AML-193 (cell line): ENCODE data around the gene CXXC5.
A peak's percentile ranks its signal among the peaks of the same experiment; 100 is the strongest.

Experiments used
- DNase-seq, 2 experiments: peaks; one replicate each; lab custom pipeline; 2025; lab: John Stamatoyannopoulos, UW

Gene CXXC5

GRCh38 chr5:139651043-139651834 is 3.1 kb downstream of the CXXC5 start:
- no peak for DNase-seq

DNA sequence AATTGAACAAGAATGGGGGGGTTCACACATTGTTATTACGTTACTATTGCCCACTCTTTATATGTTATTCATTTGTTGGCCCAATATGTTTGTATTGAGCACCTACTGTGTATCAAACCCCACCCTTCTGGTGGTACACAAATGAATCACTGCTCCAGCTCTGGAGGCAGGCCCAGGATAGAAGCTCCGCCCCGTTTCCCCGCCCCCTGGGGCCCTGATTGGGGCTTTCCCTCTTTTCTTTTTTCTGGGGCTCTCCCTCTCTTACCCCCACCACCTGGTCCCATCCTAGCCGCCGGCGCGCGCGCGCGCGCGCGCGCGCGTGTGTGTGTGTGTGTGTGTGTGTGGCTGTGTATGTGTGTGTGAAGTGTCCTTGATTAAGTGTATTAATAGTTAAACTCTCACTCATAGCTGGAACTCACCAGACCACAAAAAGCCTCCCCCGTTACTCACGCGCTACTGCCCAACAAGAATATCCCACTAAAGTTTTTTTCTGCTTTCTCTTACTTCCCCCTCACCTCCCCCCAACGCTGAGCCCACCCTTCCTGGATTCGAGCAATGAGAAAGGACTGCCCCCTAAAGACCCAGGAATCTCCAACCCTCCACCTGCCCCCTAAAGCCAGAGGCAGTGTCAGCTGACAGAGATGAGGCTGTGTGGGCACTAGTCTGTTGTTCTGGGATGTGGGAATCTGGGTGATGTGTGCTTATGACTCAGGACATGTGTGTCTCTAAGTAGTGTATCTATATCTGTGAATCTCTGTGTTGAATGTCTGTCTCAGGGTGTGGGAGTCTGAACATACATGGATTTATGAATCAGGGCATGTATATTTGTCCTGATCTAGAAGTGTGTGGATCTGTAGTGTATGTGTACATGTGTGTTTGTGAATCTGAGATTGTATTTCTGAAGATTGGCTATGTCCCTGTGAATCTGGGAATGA is 4.0 kb downstream of the CXXC5 start:
- DNase-seq = peak; percentile 14 to 19

DNA sequence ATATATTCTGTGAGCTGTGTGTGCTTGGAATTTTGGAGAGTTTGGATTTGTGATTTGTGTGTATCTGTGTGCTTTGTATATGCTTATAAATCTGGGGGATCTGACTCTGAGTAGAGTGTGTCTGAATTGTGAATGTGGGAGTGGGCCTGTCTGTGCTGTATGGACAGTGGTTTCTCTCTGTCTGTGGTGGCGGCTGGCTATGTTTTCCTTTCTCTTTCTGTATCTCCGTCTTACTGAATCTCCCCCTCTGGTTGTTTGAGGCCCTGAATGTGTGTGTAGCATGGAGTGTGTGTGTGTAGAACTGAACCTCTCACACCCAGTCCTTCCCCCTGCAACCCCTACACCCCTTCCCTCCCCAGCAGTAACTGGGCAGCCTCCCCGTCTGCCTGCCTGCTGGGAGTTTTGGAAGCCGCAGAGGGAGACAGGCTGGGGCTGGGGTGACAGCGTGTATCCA is 4.7 kb downstream of the CXXC5 start:
- DNase-seq = no peak

GRCh38 chr5:139653616-139654015 is 5.5 kb downstream of the CXXC5 start:
- no peak for DNase-seq

GRCh38 chr5:139654464-139654863 is 6.3 kb downstream of the CXXC5 start:
- DNase-seq = no peak

DNA sequence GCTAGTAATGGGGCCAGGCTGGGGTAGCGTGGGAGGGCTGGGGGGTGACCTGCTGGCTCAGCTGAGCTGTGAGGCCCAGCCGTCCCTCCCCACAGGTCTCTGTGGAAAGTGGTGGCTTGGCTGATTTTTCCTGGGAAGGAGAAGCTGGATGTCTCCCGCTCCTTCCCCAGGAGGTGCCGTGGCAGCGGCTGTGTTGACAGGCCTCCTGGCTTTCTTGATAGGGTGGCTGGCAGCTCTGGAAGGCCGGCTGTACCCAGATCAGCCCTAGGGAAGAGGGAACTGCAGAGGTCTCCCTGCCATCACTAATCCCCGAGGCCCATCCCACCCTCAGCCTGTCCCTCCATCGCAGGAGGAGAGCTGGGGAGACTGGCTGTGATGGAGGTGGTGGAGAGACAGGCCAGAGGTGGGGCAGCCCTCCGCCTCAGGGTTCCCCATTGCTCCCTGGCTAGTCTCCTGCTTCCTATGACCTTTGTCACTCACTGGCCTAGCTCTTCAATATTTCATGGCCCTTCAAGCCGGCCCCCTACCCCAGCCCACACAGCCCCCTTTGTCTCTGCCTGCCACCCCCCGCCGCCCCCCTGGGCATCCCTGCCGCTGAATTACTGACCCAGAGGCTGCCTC is 6.8 kb downstream of the CXXC5 start:
- DNase-seq = no peak

GRCh38 chr5:139655727-139656271 is 7.7 kb downstream of the CXXC5 start:
- DNase-seq = no peak

DNA sequence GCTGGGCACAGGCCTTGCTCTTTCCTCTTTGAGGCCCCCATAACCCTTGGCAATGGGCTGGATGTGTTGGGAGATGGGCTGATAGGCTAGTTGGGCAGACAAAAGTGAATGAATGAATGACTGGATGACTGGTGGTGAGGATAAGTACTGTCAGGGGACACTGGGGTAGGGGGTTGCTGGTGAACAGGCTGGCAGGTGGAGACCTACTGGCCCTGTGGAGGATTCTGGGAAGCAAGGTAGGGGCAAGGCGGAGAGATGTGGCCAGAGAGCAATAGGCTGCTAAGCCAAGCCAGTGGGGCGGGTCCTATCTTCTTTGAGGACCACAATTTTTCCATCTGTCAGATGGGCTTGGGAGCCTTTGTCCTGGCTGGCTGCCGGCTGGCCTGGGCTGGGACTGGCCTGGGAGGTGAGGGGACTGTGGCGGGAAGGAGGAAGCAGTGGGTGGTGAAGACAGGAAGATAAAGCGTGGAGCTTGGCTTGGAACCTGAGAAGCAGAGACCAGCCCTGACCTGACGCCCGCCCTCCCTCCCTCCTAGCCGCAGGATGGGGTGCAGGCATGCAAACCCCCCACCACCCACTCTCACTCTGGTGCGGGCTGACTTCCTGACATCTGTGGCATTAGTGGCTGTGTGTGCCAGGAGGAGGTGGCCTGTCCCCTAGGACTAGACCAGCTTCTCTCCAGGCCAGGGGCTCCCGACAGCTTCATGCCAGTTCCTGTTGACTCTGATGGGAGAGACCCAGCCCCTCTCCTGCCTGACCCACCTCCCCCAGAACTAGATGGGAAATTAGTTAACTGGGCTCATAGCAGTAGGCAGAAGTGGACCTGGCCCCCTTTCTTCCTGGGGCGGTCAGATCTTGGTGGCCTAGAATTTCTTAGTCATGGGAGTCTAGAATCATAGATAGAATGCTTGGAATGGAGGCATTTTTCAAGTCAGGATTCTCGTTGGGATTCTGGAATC is 9.5 kb downstream of the CXXC5 start:
- peak in 1 of 2 experiments; percentile 21 for DNase-seq

GRCh38 chr5:139658501-139658927 is 10.4 kb downstream of the CXXC5 start:
- DNase-seq = no peak

- DNase-seq = no peak
These were observed 10.9 kb downstream of the CXXC5 start for GRCh38 chr5:139658928-139659667.

GRCh38 chr5:139659695-139660101 is 11.5 kb downstream of the CXXC5 start:
- no peak for DNase-seq

DNA sequence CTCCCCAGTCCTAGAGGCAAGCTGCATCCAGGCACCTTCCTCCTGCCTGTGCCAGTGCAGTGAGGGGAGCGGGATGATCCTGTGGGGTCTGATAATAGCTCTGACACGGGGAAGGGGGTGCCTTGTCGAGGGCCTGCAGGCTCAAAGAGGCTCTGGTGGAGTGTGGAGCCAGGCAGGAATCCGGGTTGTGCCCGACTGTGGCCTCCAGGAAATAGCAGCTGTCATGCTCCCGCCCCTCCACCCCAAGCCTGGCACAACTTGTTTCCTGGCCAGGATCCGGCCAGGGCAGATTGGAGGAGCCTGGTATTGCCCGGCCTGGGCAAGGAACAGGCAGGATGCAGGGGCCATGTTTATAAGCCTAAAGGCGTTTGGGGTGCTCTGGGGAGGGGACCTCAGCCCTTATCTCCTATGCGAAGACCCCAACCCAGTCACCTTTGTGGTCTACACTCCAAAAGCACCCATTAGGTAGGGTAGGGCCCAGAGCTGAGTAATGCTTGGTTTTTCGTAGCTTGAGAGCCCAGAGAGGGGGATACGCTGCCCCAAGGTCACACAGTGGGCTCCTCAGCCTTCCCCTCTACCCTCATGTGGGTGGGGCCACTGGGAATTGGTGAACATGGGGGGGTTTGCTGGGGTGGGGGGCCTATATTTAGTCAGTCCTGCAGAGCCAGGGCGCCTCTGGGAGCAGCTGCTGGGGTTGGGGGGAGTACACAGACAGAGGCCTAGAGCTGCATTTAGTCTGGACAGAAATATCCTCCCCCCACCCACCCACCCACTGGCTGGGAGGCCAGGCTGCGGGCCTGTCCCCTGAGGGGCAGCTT is 12.2 kb downstream of the CXXC5 start:
- DNase-seq = peak; percentile 29 to 46

- peak; percentile 82 to 86 for DNase-seq
These were observed 13.0 kb downstream of the CXXC5 start for GRCh38 chr5:139660923-139661814.

DNA sequence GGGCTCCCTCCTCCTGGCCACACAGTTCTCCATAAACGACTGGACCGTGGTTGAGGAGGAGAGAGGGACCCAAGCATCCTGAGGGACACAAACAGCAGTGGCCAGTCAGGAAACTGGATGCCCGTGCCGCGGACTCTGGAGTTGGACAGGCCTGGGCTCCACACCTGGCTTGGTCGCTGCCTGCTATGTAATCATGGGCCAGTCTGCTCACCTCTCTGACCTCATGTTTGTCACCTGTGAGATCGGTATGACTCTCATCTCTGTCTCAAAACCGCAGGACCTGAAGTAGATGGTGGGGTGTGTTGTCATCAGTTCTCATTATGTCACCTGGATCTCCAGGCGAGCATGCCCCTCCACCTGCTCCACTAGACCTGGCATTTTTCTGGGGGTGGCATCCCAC is 14.5 kb downstream of the CXXC5 start:
- DNase-seq = no peak

- DNase-seq = no peak
These were observed 15.3 kb downstream of the CXXC5 start for GRCh38 chr5:139663207-139664085.

DNA sequence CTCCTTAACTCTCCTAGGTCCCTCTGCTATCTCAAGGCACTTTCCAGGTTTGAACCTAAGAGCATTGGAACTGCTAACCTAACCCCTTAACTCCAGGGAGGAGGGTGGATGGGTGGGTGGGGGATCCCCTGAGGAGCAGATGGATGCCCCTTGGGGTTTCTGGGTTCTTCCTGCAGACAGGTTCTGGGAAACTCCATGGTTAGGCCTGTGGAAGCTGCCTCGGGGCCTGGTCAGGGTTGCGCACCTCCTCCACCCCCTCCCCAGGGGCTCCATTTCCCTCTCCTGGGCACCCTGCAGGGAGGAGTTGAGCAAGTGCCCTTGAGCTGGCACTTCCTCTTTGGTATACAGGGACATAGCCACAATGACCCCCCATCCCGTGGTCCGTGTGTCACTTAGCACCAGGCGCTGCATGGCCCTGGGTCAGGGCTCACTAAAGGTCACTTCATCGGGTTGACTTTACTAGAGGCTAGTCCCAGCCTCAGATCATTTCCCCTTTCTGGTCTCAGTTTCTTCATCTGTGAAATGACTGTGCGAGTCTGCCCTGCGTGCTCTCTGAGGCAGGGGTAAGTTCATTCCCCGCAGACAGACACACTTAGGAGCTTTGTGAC is 16.0 kb downstream of the CXXC5 start:
- peak; percentile 94 to 95 for DNase-seq
